HCT116 (cell line): ENCODE data around the gene SPATA1. TPM values are rescaled to one million over a fixed set of nuclear protein-coding genes. Genes with fewer than 3 reads are reported as not detected.

Source experiments
- ATAC-seq: fragments of 200-7000 bp; cut with Tn5 transposase; 2 replicates; pipeline ENCODE4 v1.9.1; 2020; ENCODE audit warnings: mild to moderate bottlenecking, moderate library complexity
- BruUV-seq: library from RNA; stranded (reverse); fragments of 400-500 nt; replicated peaks from 2 replicates; lab custom pipeline; 2021; lab: Mats Ljungman, UMichigan
- CTCF ChIA-PET: fragments of 300-600 bp; sonication (Branson Sonifier 250); formaldehyde crosslinking; loops from one replicate; lab custom pipeline; 2021; ENCODE audit warnings: antibody characterized with exemption; lab: Charles Lee
- POLR2A ChIA-PET: fragments of 300-600, 350-600 bp; sonication (Branson Sonifier 250); formaldehyde crosslinking; loops from one replicate; lab custom pipeline; 2021; ENCODE audit warnings: antibody characterized with exemption; lab: Charles Lee
- RAD21 ChIA-PET, 2 experiments: fragments of 300-600 bp; sonication (Branson Sonifier 250); formaldehyde crosslinking; loops; one replicate each; lab custom pipeline; 2023; ENCODE audit warnings: low total read pairs in 2 of 2; ENCODE audit not compliant: uncharacterized antibody in 2 of 2, unreplicated experiment in 2 of 2, low non-redundant PET in 1 of 2; lab: Charles Lee
- DNase-seq: peaks from one replicate; pipeline ENCODE4 v3.0.0-alpha.2; 2010; ENCODE audit warnings: low read depth, low spot score
- H2AFZ ChIP-seq: fragments of 200-600 bp; shearing (Covaris generic), sonication (generic); 2 replicates; pipeline ENCODE4 v1.6.1; 2017; ENCODE audit warnings: low read depth, mixed run types, mixed read lengths, antibody characterized with exemption, low read length; ENCODE audit not compliant: poor library complexity, severe bottlenecking
- H3K27ac ChIP-seq: 2 replicates; pipeline ENCODE4 v1.5.1; 2012; ENCODE audit warnings: low read depth, low read length
- H3K27me3 ChIP-seq: fragments of 200-600 bp; sonication (generic); 2 replicates; pipeline ENCODE4 v1.6.1; 2016; ENCODE audit warnings: mixed run types, low read length, mixed read lengths; ENCODE audit not compliant: insufficient read depth
- H3K36me3 ChIP-seq, 2 experiments: fragments of 200-500 bp in 1 of 2; fragments of 200-600 bp in 1 of 2; sonication (Bioruptor generic) in 1 of 2; sonication (generic) in 1 of 2; 2 replicates each; pipeline versions ENCODE4 v1.5.1 to v1.6.1; 2014 to 2016; ENCODE audit warnings: low read length in 2 of 2, inconsistent platforms in 1 of 2, mixed read lengths in 1 of 2, mixed run types in 1 of 2; ENCODE audit not compliant: insufficient read depth in 2 of 2, control insufficient read depth in 1 of 2
- H3K4me1 ChIP-seq, 2 experiments: fragments of 200-600 bp in 1 of 2; sonication (generic) in 1 of 2; 2 replicates each; pipeline versions ENCODE4 v1.5.1 to v1.6.1; 2012 to 2017; ENCODE audit warnings: low read length in 2 of 2, inconsistent platforms in 1 of 2, mild to moderate bottlenecking in 1 of 2, mixed read lengths in 1 of 2, mixed run types in 1 of 2, moderate library complexity in 1 of 2; ENCODE audit not compliant: insufficient read depth in 2 of 2, control insufficient read depth in 1 of 2
- H3K4me2 ChIP-seq: fragments of 200-600 bp; sonication (generic); 2 replicates; pipeline ENCODE4 v1.6.1; 2017; ENCODE audit warnings: mixed run types, low read length, mixed read lengths
- H3K4me3 ChIP-seq, 2 experiments: fragments of 200-600 bp in 1 of 2; sonication (generic) in 1 of 2; replicated peaks in 1 of 2; 2 replicates each; pipeline ENCODE4 v1.5.1; 2011 to 2016; ENCODE audit warnings: low read length in 2 of 2, control low read depth in 1 of 2, low read depth in 1 of 2, mild to moderate bottlenecking in 1 of 2, mixed read lengths in 1 of 2, mixed run types in 1 of 2
- H3K79me2 ChIP-seq: fragments of 200-600 bp; sonication (generic); 2 replicates; pipeline ENCODE4 v1.6.1; 2017; ENCODE audit warnings: mild to moderate bottlenecking, mixed run types, low read length, moderate library complexity, mixed read lengths; ENCODE audit not compliant: insufficient read depth
- H3K9ac ChIP-seq: fragments of 200-600 bp; sonication (generic); 2 replicates; pipeline ENCODE4 v1.6.1; 2016; ENCODE audit warnings: low read length, mixed read lengths
- H3K9me2 ChIP-seq: fragments of 200-600 bp; sonication (generic), shearing (Covaris generic); 2 replicates; pipeline ENCODE4 v1.6.1; 2017; ENCODE audit warnings: mixed run types, mild to moderate bottlenecking, moderate library complexity; ENCODE audit not compliant: insufficient read depth
- H3K9me3 ChIP-seq, 2 experiments: fragments of 200-500 bp in 1 of 2; fragments of 200-600 bp in 1 of 2; sonication (Bioruptor generic) in 1 of 2; sonication (generic) in 1 of 2; 2 replicates each; pipeline ENCODE4 v1.6.1; 2014 to 2017; ENCODE audit warnings: low read length in 2 of 2, mixed read lengths in 2 of 2, inconsistent platforms in 1 of 2, low read depth in 1 of 2, mild to moderate bottlenecking in 1 of 2, mixed run types in 1 of 2, moderate library complexity in 1 of 2; ENCODE audit not compliant: control insufficient read depth in 1 of 2, insufficient read depth in 1 of 2
- H4K20me1 ChIP-seq: fragments of 200-600 bp; sonication (generic), shearing (Covaris generic); 2 replicates; pipeline ENCODE4 v1.6.1; 2017; ENCODE audit warnings: mixed run types, mild to moderate bottlenecking, moderate library complexity; ENCODE audit not compliant: insufficient read depth
- EGR1 ChIP-seq: IDR thresholded peaks from 2 replicates; pipeline ENCODE4 v1.6.1; 2012; ENCODE audit warnings: low read depth
- ELF1 ChIP-seq: IDR thresholded peaks from 2 replicates; pipeline ENCODE4 v1.6.1; 2012; ENCODE audit warnings: low read depth, borderline replicate concordance
- EZH2 ChIP-seq: fragments of 200-600 bp; sonication (generic); IDR thresholded peaks from 2 replicates; pipeline ENCODE4 v1.6.1; 2017; ENCODE audit warnings: antibody characterized with exemption, mixed run types
- EZH2phosphoT487 ChIP-seq: fragments of 200-600 bp; IDR thresholded peaks from 2 replicates; pipeline ENCODE4 v1.6.1; 2018; ENCODE audit warnings: antibody characterized with exemption, borderline replicate concordance
- JUND ChIP-seq: IDR thresholded peaks from 2 replicates; pipeline ENCODE4 v1.6.1; 2012
- POLR2A ChIP-seq: IDR thresholded peaks from 2 replicates; pipeline ENCODE4 v1.7.0; 2011; ENCODE audit warnings: borderline replicate concordance; ENCODE audit not compliant: insufficient read depth, insufficient read length; ENCODE audit errors: extremely low read depth
- RAD21 ChIP-seq: IDR thresholded peaks from 2 replicates; pipeline ENCODE4 v1.6.1; 2012; ENCODE audit warnings: low read depth, mild to moderate bottlenecking
- SIN3A ChIP-seq: IDR thresholded peaks from 2 replicates; pipeline ENCODE4 v1.6.1; 2012; ENCODE audit warnings: low read depth
- SP1 ChIP-seq: IDR thresholded peaks from 2 replicates; pipeline ENCODE4 v1.6.1; 2012; ENCODE audit warnings: low read depth
- YY1 ChIP-seq: IDR thresholded peaks from 2 replicates; pipeline ENCODE4 v1.6.1; 2011; ENCODE audit warnings: low read length, low read depth, moderate library complexity, mild to moderate bottlenecking; ENCODE audit not compliant: insufficient replicate concordance; ENCODE audit errors: extremely low read depth
- ZFX ChIP-seq: fragments of 450-650 bp; IDR thresholded peaks from 2 replicates; pipeline ENCODE4 v1.6.1; 2017
- ZNF274 ChIP-seq: fragments of 200-500 bp; sonication (Bioruptor generic); IDR thresholded peaks from 2 replicates; pipeline ENCODE4 v1.6.1; 2014; ENCODE audit warnings: mild to moderate bottlenecking, low read depth, low read length, inconsistent platforms
- intact Hi-C: fragments of 100-400 bp; cut with micrococcal nuclease; formaldehyde crosslinking; loops from 2 replicates; pipeline ENCODE4 v1.10.0; 2022
- total RNA-seq: library from RNA; stranded (reverse); gene quantifications from one replicate; pipeline ENCODE4 v1.2.1, GENCODE V29; 2021; ENCODE audit not compliant: unreplicated experiment
- TF ChIP-seq, protein P1 (sequence below): IDR thresholded peaks from 2 replicates; pipeline ENCODE4 v1.6.1; 2011; ENCODE audit warnings: mild to moderate bottlenecking, low read length, moderate library complexity; ENCODE audit not compliant: insufficient replicate concordance; ENCODE audit errors: extremely low read depth
- TF ChIP-seq, protein P2 (sequence below): IDR thresholded peaks from 2 replicates; pipeline ENCODE4 v1.6.1; 2012
- TF ChIP-seq, protein P3 (sequence below): IDR thresholded peaks from 2 replicates; pipeline ENCODE4 v1.6.1; 2012; ENCODE audit warnings: low read depth
- TF ChIP-seq, protein P4 (sequence below), 3 experiments: fragments of 200-600 bp in 1 of 3; sonication (generic) in 1 of 3; IDR thresholded peaks in 2 of 3; conservative IDR thresholded peaks in 1 of 3; 2 replicates each; pipeline ENCODE4 v1.5.1; 2012 to 2017; ENCODE audit warnings: low read depth in 2 of 3, low read length in 2 of 3, antibody characterized with exemption in 1 of 3, borderline replicate concordance in 1 of 3, control low read depth in 1 of 3, mild to moderate bottlenecking in 1 of 3, mixed read lengths in 1 of 3, mixed run types in 1 of 3, moderate library complexity in 1 of 3; ENCODE audit not compliant: insufficient read depth in 1 of 3
- TF ChIP-seq, protein P5 (sequence below): IDR thresholded peaks from 2 replicates; pipeline ENCODE4 v1.6.1; 2012

The SPATA1 gene
- total RNA-seq, 1 experiment from 2014 or later, result 3.1 TPM

DNA sequence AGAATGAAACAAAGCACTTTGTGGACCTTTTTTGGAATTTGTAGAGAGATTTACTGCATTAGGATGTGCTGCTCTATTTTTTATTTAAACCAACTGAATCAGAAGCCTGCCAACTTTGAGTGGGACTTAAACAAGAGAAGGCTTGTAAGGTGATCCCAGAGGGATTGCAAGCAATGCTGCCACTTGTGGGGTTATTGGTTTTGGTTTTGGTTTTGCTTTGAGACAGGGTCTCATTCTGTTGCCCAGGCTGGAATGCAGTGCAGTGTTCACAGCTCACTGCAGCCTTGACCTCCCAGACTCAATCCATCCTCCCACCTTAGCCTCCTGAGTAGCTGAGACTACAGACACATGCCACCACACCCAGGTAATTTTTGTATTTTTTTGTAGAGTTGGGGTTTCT is 32.4 kb downstream of the SPATA1 start:
- Histone ChIP-seq H3K4me2 (no peak overlapping the region), H3K36me3 (no peaks in the 10 kb centered on the region), H3K79me2 (no peaks in the 10 kb centered on the region), H3K9ac (no peak overlapping the region), H3K4me1 (peaks cover 0 to 2% of the 10 kb centered on the region in 2 experiments; a peak in 1 of 4 replicates), H4K20me1 (no peaks in the 10 kb centered on the region), H2AFZ (no peak overlapping the region), H3K9me3 (no peaks in the 10 kb centered on the region), H3K9me2 (no peaks in the 10 kb centered on the region), H3K4me3 (no peak overlapping the region), H3K27ac (no peak overlapping the region), H3K27me3 (no peaks in the 10 kb centered on the region)
- TF ChIP-seq RAD21, result no peak
- no peak for TF ChIP-seq EZH2phosphoT487
- no peak for TF ChIP-seq YY1
- TF ChIP-seq POLR2A, result no peak
- TF ChIP-seq SP1, result no peak
- TF ChIP-seq, protein P1, sequence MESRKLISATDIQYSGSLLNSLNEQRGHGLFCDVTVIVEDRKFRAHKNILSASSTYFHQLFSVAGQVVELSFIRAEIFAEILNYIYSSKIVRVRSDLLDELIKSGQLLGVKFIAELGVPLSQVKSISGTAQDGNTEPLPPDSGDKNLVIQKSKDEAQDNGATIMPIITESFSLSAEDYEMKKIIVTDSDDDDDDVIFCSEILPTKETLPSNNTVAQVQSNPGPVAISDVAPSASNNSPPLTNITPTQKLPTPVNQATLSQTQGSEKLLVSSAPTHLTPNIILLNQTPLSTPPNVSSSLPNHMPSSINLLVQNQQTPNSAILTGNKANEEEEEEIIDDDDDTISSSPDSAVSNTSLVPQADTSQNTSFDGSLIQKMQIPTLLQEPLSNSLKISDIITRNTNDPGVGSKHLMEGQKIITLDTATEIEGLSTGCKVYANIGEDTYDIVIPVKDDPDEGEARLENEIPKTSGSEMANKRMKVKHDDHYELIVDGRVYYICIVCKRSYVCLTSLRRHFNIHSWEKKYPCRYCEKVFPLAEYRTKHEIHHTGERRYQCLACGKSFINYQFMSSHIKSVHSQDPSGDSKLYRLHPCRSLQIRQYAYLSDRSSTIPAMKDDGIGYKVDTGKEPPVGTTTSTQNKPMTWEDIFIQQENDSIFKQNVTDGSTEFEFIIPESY, result no peak
- no peak for TF ChIP-seq EGR1
- TF ChIP-seq, protein P2, sequence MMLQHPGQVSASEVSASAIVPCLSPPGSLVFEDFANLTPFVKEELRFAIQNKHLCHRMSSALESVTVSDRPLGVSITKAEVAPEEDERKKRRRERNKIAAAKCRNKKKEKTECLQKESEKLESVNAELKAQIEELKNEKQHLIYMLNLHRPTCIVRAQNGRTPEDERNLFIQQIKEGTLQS, result no peak
- no peak for TF ChIP-seq ZFX
- no peak for TF ChIP-seq EZH2
- TF ChIP-seq ELF1, result no peak
- TF ChIP-seq ZNF274, result no peak
- TF ChIP-seq, protein P3, sequence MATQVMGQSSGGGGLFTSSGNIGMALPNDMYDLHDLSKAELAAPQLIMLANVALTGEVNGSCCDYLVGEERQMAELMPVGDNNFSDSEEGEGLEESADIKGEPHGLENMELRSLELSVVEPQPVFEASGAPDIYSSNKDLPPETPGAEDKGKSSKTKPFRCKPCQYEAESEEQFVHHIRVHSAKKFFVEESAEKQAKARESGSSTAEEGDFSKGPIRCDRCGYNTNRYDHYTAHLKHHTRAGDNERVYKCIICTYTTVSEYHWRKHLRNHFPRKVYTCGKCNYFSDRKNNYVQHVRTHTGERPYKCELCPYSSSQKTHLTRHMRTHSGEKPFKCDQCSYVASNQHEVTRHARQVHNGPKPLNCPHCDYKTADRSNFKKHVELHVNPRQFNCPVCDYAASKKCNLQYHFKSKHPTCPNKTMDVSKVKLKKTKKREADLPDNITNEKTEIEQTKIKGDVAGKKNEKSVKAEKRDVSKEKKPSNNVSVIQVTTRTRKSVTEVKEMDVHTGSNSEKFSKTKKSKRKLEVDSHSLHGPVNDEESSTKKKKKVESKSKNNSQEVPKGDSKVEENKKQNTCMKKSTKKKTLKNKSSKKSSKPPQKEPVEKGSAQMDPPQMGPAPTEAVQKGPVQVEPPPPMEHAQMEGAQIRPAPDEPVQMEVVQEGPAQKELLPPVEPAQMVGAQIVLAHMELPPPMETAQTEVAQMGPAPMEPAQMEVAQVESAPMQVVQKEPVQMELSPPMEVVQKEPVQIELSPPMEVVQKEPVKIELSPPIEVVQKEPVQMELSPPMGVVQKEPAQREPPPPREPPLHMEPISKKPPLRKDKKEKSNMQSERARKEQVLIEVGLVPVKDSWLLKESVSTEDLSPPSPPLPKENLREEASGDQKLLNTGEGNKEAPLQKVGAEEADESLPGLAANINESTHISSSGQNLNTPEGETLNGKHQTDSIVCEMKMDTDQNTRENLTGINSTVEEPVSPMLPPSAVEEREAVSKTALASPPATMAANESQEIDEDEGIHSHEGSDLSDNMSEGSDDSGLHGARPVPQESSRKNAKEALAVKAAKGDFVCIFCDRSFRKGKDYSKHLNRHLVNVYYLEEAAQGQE, result no peak
- TF ChIP-seq, protein P4, sequence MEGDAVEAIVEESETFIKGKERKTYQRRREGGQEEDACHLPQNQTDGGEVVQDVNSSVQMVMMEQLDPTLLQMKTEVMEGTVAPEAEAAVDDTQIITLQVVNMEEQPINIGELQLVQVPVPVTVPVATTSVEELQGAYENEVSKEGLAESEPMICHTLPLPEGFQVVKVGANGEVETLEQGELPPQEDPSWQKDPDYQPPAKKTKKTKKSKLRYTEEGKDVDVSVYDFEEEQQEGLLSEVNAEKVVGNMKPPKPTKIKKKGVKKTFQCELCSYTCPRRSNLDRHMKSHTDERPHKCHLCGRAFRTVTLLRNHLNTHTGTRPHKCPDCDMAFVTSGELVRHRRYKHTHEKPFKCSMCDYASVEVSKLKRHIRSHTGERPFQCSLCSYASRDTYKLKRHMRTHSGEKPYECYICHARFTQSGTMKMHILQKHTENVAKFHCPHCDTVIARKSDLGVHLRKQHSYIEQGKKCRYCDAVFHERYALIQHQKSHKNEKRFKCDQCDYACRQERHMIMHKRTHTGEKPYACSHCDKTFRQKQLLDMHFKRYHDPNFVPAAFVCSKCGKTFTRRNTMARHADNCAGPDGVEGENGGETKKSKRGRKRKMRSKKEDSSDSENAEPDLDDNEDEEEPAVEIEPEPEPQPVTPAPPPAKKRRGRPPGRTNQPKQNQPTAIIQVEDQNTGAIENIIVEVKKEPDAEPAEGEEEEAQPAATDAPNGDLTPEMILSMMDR (IDR thresholded peaks at IDR 0.05 in 2 of 3, conservative IDR thresholded peaks at IDR 0.05 in 1 of 3; ENCODE audit: borderline replicate concordance in 1 of 3, insufficient read depth in 1 of 3, low read depth in 2 of 3, low read length in 2 of 3), result no peak
- TF ChIP-seq JUND, result no peak
- TF ChIP-seq SIN3A, result no peak
- TF ChIP-seq, protein P5, sequence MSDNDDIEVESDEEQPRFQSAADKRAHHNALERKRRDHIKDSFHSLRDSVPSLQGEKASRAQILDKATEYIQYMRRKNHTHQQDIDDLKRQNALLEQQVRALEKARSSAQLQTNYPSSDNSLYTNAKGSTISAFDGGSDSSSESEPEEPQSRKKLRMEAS, result no peak
- ChIA-PET RAD21 (no interaction called here), CTCF (no interaction called here), POLR2A (no interaction called here)
- intact Hi-C loops, result no loop called here
- DNase-seq (no peak), ATAC-seq (no peak)
- no TSS peak for BruUV-seq
